Coronary artery (tissue), 2 donors: ENCODE data around the gene HHEX.

ENCODE experiments used
- DNase-seq: peaks from one replicate; pipeline ENCODE4 v3.0.0-alpha.2; 2017; ENCODE audit warnings: low spot score
- H3K27ac ChIP-seq, 2 donors: fragments of 200-600 bp; sonication (generic); one replicate each; pipeline ENCODE4 v1.5.1; 2016 to 2019
- H3K4me3 ChIP-seq: fragments of 200-600 bp; sonication (generic); 2 replicates; pipeline ENCODE4 v1.5.1; 2016; ENCODE audit warnings: mild to moderate bottlenecking, moderate library complexity
- TF ChIP-seq, protein P1 (sequence below): fragments of 200-600 bp; sonication (generic); IDR thresholded peaks from one replicate; pipeline ENCODE4 v1.5.1; 2019; ENCODE audit warnings: antibody characterized with exemption

Gene HHEX

DNA sequence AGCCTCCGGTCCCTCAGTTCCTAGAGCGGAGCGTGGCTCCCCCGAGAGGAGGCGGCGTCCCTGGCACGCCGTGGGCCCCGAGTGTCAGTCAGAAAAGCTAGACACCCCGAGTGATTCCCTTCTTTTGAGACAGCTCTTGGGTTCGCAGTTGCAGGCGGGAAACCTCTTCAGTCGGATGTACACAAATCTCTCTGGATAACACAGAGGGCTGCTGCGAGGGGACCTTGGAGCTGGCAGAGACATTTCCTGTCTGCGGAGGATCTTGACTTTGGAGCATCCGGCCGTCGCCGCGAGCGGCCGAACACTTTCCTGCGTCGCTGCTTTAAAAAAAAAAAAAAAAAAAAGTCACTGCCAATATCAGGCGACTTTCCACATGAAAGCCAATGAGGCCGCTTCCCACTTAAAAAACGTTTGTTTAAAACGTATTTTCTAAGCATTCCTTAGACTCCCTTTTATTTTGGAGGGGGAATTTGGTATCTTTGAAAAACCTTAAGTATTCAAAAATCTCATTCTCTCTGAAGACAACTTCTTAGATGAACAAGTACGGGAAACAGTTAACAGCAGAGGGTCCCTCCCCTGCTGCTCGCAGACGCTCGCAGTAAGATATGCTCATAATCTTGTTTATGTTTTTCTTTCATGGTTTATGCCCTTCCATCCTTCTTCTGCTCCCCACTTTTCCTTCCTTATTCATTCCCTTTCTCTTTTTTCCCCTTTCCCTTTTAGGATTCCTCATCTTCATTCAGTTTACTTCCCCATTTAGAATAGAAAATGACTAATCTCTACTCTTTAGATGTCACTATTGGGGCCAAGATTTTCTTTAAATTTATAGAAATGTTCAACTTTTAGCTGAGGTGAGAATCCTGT is 10.0 kb downstream of the HHEX start:
- no peak for DNase-seq
- TF ChIP-seq, protein P1, sequence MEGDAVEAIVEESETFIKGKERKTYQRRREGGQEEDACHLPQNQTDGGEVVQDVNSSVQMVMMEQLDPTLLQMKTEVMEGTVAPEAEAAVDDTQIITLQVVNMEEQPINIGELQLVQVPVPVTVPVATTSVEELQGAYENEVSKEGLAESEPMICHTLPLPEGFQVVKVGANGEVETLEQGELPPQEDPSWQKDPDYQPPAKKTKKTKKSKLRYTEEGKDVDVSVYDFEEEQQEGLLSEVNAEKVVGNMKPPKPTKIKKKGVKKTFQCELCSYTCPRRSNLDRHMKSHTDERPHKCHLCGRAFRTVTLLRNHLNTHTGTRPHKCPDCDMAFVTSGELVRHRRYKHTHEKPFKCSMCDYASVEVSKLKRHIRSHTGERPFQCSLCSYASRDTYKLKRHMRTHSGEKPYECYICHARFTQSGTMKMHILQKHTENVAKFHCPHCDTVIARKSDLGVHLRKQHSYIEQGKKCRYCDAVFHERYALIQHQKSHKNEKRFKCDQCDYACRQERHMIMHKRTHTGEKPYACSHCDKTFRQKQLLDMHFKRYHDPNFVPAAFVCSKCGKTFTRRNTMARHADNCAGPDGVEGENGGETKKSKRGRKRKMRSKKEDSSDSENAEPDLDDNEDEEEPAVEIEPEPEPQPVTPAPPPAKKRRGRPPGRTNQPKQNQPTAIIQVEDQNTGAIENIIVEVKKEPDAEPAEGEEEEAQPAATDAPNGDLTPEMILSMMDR: no peak
- Histone ChIP-seq H3K27ac (no peak overlapping the region), H3K4me3 (peak overlapping the region; percentile 66)

DNA sequence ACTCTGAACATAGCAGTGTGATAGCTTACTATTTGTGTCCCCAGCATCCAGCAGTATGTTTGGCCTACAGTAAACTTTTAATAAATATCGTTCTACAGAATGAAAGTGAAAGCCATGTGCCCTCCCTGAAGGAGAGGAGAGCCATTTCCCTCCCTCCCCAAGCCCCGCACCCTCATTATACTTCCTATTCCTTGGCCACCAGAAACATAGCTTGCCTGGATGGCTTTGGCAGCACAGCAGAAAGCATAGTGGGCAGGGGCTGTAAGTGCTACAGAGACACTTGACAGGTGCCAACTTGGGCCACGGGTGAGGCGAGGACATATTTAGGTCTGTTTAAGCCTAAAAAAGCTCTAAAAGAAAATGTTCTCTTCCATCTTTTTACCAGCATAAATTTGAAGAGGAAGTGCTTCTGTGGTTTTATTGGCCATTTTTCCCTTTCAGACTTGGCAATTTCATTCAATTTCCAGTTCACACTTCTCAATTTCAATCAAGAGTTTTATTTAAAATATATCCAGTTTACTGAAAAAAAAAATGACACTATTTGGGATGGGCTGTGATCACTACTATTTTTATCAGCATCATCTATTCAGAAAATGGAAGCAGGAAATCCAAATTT is 12.7 kb downstream of the HHEX start:
- Histone ChIP-seq H3K27ac (no peak overlapping the region), H3K4me3 (no peak overlapping the region)
- TF ChIP-seq, protein P1: no peak
- DNase-seq: no peak

DNA sequence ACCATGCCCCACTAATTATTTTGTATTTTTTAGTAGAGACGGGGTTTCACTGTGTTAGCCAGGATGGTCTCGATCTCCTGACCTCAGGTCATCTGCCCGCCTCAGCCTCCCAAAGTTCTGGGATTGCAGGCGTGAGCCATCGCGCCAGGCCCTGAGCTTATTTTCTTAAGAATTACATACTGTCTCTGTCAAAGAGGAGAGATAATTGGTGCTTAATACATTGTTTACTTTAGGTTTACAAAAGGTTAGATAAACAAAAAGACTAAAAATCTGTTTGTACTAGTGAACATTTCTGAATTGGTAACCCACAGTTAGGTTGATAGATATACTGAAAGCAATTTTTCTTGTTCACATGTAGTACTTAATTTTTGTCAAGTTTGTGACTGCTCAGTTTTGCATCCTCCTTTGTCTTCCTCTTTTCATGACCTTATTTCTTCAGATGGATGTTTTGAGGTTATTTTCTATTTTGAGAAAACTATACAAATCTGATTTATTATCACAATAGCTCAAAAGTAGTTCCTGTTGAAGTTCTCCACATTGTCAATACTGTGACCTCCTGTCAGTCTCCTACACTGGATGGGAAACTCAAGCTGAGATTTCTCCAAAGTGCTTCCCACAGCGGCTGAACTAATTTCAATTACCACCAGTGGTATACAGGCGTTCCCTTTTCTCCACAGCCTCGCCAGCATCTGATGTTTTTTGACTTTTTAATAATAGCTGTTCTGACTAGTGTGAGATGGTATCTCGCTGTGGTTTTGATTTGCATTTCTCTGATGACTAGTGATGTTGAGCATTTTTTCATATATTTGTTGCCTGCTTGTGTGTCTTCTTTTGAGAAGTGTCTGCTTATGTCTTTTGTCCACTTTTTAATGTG is 22.5 kb downstream of the HHEX start:
- DNase-seq: no peak
- Histone ChIP-seq H3K27ac (no peak overlapping the region), H3K4me3 (no peak overlapping the region)
- TF ChIP-seq, protein P1: no peak

DNA sequence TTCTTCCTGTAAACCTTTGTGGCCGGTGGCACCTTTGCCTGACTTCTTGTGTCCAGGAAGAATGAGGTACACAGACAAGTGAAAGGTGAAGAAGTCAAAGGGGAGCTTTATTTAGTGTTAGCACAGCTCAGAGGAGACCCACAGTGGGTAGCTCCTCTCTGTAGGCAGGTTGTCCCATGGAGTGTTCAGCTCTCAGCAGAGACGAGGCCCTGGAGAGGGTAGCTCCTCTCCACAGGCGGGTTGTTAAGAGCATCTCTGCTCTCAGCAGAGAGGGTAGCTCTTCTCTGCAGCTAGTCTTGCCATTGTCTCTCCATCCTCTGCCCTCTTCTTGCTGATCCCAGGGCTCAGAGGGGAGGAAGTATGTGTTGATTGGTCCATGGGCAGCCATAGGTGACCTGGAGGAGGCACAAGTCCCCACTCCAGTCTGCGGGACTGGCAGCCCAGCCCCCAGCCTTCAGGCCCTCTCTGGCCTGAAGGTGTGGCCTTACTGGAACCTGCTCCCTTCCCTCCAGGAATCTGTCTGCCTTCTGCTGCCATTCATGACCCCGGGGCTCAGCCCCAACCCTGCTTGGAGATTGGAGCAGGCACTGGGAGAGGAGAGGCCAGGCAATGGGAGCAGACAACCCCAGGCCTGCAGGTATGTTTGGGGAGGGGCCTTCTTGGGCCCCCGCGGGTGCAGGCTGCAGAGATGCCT is 24.5 kb downstream of the HHEX start:
- Histone ChIP-seq H3K27ac (no peak overlapping the region), H3K4me3 (no peak overlapping the region)
- TF ChIP-seq, protein P1: no peak
- no peak for DNase-seq

DNA sequence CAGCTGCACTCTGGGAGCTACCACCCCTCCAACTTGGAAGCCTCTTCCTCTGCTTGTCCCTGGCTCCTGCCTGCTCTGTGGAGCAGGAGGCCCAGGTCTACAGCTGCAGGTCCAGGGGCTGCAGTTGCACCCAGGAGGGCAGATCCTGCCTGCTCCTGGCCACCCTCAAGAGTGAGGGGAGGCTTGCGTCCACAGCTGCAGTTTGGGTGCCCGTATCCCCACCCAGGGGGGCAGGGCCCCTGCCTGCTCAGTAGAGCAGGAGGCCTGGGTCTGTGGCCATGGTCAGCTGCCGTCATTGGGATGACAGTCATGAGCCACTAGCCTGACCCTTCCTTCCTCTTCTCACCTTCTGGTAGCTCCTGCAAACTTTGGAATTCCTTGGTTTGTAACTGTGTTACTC is 25.1 kb downstream of the HHEX start:
- no peak for DNase-seq

More for the DNA sequence above, 25.1 kb downstream of the HHEX start:
- no peak overlapping the region for H3K27ac ChIP-seq
- TF ChIP-seq, protein P1: no peak
- no peak overlapping the region for H3K4me3 ChIP-seq
